DOHH2 (cell line): ENCODE results near the gene KSR1.

Source experiments
- H3F3A ChIP-seq: fragments of 200-600 bp; sonication (generic), shearing (Covaris generic); 2 replicates; pipeline ENCODE4 v1.6.0; 2016; ENCODE audit warnings: antibody characterized with exemption, mild to moderate bottlenecking; ENCODE audit not compliant: control insufficient read depth, insufficient read depth
- H3K27ac ChIP-seq: fragments of 200-600 bp; sonication (generic); 2 replicates; pipeline ENCODE4 v1.5.1; 2014; ENCODE audit warnings: low read depth, mild to moderate bottlenecking, low read length, moderate library complexity
- H3K27me3 ChIP-seq: fragments of 200-600 bp; sonication (generic); 2 replicates; pipeline ENCODE4 v1.6.1; 2014; ENCODE audit warnings: mild to moderate bottlenecking, low read length, mixed read lengths; ENCODE audit not compliant: control insufficient read depth
- H3K36me3 ChIP-seq: fragments of 200-600 bp; sonication (generic); 2 replicates; pipeline ENCODE4 v1.6.1; 2014; ENCODE audit warnings: mild to moderate bottlenecking, low read length, moderate library complexity, mixed read lengths; ENCODE audit not compliant: control insufficient read depth
- H3K4me1 ChIP-seq: fragments of 200-600 bp; sonication (generic); 2 replicates; pipeline ENCODE4 v1.6.1; 2014; ENCODE audit warnings: mild to moderate bottlenecking, low read length, mixed read lengths; ENCODE audit not compliant: control insufficient read depth
- H3K4me2 ChIP-seq: fragments of 200-600 bp; sonication (generic); 2 replicates; pipeline ENCODE4 v1.6.0; 2014; ENCODE audit warnings: mild to moderate bottlenecking, low read length, moderate library complexity
- H3K4me3 ChIP-seq: fragments of 200-600 bp; sonication (generic); 2 replicates; pipeline ENCODE4 v1.5.1; 2014; ENCODE audit warnings: mild to moderate bottlenecking, low read length, mixed read lengths
- H3K79me2 ChIP-seq: fragments of 200-600 bp; sonication (generic); 2 replicates; pipeline ENCODE4 v1.6.1; 2014; ENCODE audit warnings: mild to moderate bottlenecking, low read length, mixed read lengths; ENCODE audit not compliant: control insufficient read depth
- H3K9me2 ChIP-seq: fragments of 200-600 bp; sonication (generic); replicated peaks from 2 replicates; pipeline ENCODE4 v1.6.1; 2014; ENCODE audit warnings: mild to moderate bottlenecking, low read length, mixed read lengths; ENCODE audit not compliant: control insufficient read depth
- H3K9me3 ChIP-seq: fragments of 200-600 bp; sonication (generic); 2 replicates; pipeline ENCODE4 v1.6.1; 2014; ENCODE audit warnings: antibody characterized with exemption, low read length, mixed read lengths; ENCODE audit not compliant: control insufficient read depth, insufficient read depth
- H4K20me1 ChIP-seq: fragments of 200-600 bp; sonication (generic); 2 replicates; pipeline ENCODE4 v1.6.0; 2014; ENCODE audit warnings: low read depth, mild to moderate bottlenecking, antibody characterized with exemption, low read length, moderate library complexity; ENCODE audit not compliant: control insufficient read depth, insufficient read depth
- EZH2phosphoT487 ChIP-seq: fragments of 200-600 bp; sonication (generic); IDR thresholded peaks from 2 replicates; pipeline ENCODE4 v1.6.1; 2017; ENCODE audit warnings: borderline replicate concordance, mild to moderate bottlenecking, antibody characterized with exemption, low read length, moderate library complexity, mixed read lengths
- TF ChIP-seq, protein P1 (sequence below): fragments of 200-600 bp; sonication (generic); IDR thresholded peaks from one replicate; pipeline ENCODE4 v1.5.1; 2014; ENCODE audit warnings: antibody characterized with exemption, mild to moderate bottlenecking, low read depth, low read length; ENCODE audit not compliant: poor library complexity, severe bottlenecking

KSR1 gene

DNA sequence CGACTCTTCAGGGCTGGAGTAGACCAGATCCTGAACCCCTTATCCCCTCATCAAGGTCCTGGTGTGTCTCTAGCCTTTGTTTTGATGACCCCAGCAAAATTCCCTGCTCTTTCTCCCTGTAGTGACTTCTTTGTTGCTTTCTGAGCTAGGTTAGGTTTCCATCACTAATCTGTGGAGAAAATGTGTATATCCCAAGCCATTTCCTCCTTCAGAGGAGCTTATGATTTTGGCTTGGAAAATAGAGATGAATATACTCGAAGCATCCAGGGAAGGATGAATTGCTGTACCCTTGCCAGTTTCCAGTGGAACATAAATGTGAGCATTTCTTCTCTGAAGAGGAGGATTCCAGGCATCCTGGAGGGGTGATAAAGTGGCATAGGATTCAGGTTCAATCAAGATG, 55.8 kb downstream of the KSR1 start:
- H3K27ac ChIP-seq: no peak overlapping the region

DNA sequence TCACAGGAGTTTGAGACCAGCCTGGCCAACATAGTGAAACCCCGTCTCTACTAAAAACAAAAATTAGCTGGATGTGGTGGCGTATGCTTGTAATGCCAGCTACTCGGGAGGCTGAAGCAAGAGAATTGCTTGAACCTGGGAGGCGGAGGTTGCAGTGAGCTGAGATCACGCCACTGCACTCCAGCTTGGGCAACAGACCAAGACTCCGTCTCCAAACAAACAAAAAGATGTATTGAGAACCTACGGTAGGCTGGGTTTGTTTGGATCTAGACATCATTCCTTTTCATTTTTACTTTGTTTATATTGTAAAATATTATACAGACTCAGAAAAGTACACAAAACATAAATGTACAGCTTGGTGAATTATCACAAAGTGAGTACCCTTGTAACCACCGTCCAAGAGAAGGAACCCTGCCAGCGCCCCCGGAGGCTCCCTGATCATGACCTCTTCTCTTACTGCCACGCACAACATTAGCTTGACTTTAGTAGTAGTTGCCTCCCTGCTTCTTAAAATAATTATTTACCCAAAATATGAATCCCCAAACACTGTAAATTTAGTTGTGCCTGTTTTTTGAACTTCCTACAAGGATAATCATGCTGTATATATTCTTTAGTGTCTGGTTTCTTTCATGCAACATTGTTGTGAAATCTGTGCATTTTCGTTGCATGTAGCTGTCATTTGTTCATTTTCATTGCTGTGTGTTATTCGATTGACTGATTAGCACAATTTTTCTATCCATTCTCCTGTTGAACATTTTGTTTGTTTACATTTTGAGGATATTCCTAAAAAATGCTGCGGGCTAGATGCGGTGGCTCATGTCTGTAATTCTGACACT, 56.5 kb downstream of the KSR1 start:
- Histone ChIP-seq H3K4me3 (no peak overlapping the region), H3K27ac (no peak overlapping the region), H3K9me2 (no peaks in the 10 kb centered on the region), H3K79me2 (no peaks in the 10 kb centered on the region), H3K9me3 (no peaks in the 10 kb centered on the region), H3K27me3 (peaks cover 2% of the 10 kb centered on the region; the same call in 1 of the 2 replicates), H3K4me2 (no peak overlapping the region), H4K20me1 (no peaks in the 10 kb centered on the region), H3K4me1 (no peaks in the 10 kb centered on the region), H3K36me3 (no peaks in the 10 kb centered on the region), H3F3A (no peaks in the 10 kb centered on the region)
- TF ChIP-seq EZH2phosphoT487: no peak

More for the DNA sequence above, 55.8 kb downstream of the KSR1 start:
- Histone ChIP-seq H3F3A (no peaks in the 10 kb centered on the region), H3K79me2 (no peaks in the 10 kb centered on the region), H3K36me3 (no peaks in the 10 kb centered on the region), H3K4me3 (no peak overlapping the region), H3K4me2 (no peak overlapping the region), H4K20me1 (no peaks in the 10 kb centered on the region), H3K27me3 (no peaks in the 10 kb centered on the region), H3K9me2 (no peaks in the 10 kb centered on the region), H3K9me3 (no peaks in the 10 kb centered on the region), H3K4me1 (no peaks in the 10 kb centered on the region)
- TF ChIP-seq, protein P1, sequence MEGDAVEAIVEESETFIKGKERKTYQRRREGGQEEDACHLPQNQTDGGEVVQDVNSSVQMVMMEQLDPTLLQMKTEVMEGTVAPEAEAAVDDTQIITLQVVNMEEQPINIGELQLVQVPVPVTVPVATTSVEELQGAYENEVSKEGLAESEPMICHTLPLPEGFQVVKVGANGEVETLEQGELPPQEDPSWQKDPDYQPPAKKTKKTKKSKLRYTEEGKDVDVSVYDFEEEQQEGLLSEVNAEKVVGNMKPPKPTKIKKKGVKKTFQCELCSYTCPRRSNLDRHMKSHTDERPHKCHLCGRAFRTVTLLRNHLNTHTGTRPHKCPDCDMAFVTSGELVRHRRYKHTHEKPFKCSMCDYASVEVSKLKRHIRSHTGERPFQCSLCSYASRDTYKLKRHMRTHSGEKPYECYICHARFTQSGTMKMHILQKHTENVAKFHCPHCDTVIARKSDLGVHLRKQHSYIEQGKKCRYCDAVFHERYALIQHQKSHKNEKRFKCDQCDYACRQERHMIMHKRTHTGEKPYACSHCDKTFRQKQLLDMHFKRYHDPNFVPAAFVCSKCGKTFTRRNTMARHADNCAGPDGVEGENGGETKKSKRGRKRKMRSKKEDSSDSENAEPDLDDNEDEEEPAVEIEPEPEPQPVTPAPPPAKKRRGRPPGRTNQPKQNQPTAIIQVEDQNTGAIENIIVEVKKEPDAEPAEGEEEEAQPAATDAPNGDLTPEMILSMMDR: no peak
- no peak for TF ChIP-seq EZH2phosphoT487

DNA sequence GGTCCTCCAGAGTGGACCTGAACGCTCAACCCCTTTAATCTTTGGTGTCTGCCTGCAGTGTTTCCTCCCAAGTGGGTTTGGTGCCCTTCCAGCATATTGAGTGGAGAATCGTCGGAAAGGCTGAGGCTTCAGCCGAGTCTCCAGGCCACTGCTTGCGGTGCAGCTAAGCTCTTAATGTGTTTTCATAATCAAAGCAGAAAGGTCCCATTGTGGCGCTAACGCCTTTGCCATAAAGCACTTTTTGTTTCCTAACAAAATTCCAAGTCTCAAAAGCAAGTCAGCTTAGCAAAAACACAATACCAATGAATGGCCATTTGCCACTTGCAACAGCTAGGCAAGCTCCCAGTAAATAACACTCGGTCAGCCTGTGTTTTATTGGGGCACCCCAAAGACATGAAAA, 57.6 kb downstream of the KSR1 start:
- no peaks in the 10 kb centered on the region for H3K4me1 ChIP-seq
- no peaks in the 10 kb centered on the region for H4K20me1 ChIP-seq
- no peaks in the 10 kb centered on the region for H3K79me2 ChIP-seq

More for the DNA sequence above, 57.6 kb downstream of the KSR1 start:
- Histone ChIP-seq H3K9me3 (no peaks in the 10 kb centered on the region), H3K36me3 (no peaks in the 10 kb centered on the region), H3K27me3 (peaks cover 5% of the 10 kb centered on the region), H3K4me2 (no peak overlapping the region), H3K27ac (no peak overlapping the region), H3K9me2 (no peaks in the 10 kb centered on the region), H3K4me3 (no peak overlapping the region), H3F3A (no peaks in the 10 kb centered on the region)
- TF ChIP-seq EZH2phosphoT487: no peak
- TF ChIP-seq, protein P1: no peak
